ENCODE results near the gene PDE6D. TPM values are rescaled to one million over a fixed set of nuclear protein-coding genes. Genes with fewer than 3 reads are reported as not detected.
A peak's percentile ranks its signal among the peaks of the same experiment; 100 is the strongest.

The PDE6D gene
- total and polyA plus RNA-seq, 2 donors (not counting 1 experiment from before 2014, with no cell fraction given) = 31.9 to 36.5 TPM

DNA sequence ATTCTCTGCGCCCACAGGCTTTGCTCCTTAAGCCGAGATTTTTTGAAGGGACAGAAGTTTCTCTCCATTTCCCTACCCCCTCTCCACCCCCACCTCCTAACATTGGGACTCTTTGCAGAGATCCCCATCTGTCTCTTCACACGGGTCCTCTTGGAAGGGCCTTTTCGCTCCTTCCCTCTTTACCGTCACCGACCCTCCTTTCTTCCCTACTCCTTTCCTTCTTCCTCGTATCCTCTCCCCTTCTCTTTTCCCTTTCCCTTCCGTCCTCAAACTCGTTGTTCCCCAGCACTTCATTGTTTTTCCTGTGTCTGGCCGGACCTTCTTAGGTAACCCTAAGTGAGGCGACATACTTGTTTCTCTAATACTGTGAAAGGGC is 5.8 kb upstream of the PDE6D start:
- POLR2A ChIA-PET = interaction anchor here (1.0 to 1.1 kb wide), 2 partner anchors 78 to 173 kb away, joined by 3 to 4 read pairs; no protein-coding TSS in a partner anchor
- intact Hi-C loops (cut with micrococcal nuclease) = loop anchor here (1.0 kb wide), 3 partner anchors 10 to 173 kb away; no protein-coding TSS in a partner anchor
- H3K4me3 Mint-ChIP-seq = peak overlapping the region; percentile 85

More for the DNA sequence above, 5.8 kb upstream of the PDE6D start:
- Mint-ChIP-seq H3K27me3 (no peaks in the 10 kb centered on the region), H3K9me3 (ENCODE audit: insufficient read depth) (no peaks in the 10 kb centered on the region), H3K4me1 (peaks cover 67% of the 10 kb centered on the region), H3K27ac (peak overlapping the region; percentile 69)
- Histone ChIP-seq H3K9me3 (ENCODE audit: control extremely low read depth in 1 of 3, control insufficient read depth in 2 of 3, insufficient read depth in 1 of 3, low read length in 2 of 3) (no peaks in the 10 kb centered on the region), H3K36me3 (replicated peaks in 1 of 2; ENCODE audit: control extremely low read depth in 1 of 2, control insufficient read depth in 1 of 2, extremely low read depth in 1 of 2, insufficient read depth in 2 of 2, low read length in 1 of 2) (peaks cover 4 to 19% of the 10 kb centered on the region in 2 experiments), H4K20me1 (ENCODE audit: control insufficient read depth, insufficient read depth, low read length, poor library complexity, severe bottlenecking) (no peaks in the 10 kb centered on the region), H3K9ac (ENCODE audit: low read length) (peak overlapping the region; percentile 88), H3K4me2 (replicated peaks; ENCODE audit: low read depth, low read length, poor library complexity, severe bottlenecking) (peak overlapping the region; percentile 94), H3K27ac (ENCODE audit: low read length in 2 of 2) (peak overlapping the region in 1 of 2 donors; percentile 73), H3K27me3 (replicated peaks in 1 of 4; ENCODE audit: control extremely low read depth in 1 of 4, control insufficient read depth in 3 of 4, insufficient read depth in 4 of 4, low read length in 3 of 4) (no peaks in the 10 kb centered on the region), H3K4me3 (ENCODE audit: control extremely low read depth in 1 of 5, extremely low read depth in 1 of 5, insufficient read depth in 1 of 5, low read depth in 2 of 5, low read length in 4 of 5) (peak overlapping the region; percentile 52 to 92 (median 85)), H2AFZ (ENCODE audit: insufficient read depth, low read depth, low read length, poor library complexity, severe bottlenecking) (peak overlapping the region; percentile 95), H3K4me1 (ENCODE audit: control insufficient read depth in 2 of 2, insufficient read depth in 2 of 2, low read length in 2 of 2) (peaks cover 32% of the 10 kb centered on the region in 2 donors), H3K79me2 (ENCODE audit: control insufficient read depth, insufficient read depth, low read length) (peaks cover 94% of the 10 kb centered on the region)
- CTCF ChIA-PET = interaction anchor here (1.3 to 2.0 kb wide), 4 partner anchors 9 to 109 kb away, joined by 3 to 12 read pairs (median 6); no protein-coding TSS in a partner anchor
- TF ChIP-seq EZH2 (IDR thresholded peaks at IDR 0.05; ENCODE audit: borderline replicate concordance, insufficient read depth, low read depth, low read length, poor library complexity, severe bottlenecking) = no peak
- TF ChIP-seq, protein P1, sequence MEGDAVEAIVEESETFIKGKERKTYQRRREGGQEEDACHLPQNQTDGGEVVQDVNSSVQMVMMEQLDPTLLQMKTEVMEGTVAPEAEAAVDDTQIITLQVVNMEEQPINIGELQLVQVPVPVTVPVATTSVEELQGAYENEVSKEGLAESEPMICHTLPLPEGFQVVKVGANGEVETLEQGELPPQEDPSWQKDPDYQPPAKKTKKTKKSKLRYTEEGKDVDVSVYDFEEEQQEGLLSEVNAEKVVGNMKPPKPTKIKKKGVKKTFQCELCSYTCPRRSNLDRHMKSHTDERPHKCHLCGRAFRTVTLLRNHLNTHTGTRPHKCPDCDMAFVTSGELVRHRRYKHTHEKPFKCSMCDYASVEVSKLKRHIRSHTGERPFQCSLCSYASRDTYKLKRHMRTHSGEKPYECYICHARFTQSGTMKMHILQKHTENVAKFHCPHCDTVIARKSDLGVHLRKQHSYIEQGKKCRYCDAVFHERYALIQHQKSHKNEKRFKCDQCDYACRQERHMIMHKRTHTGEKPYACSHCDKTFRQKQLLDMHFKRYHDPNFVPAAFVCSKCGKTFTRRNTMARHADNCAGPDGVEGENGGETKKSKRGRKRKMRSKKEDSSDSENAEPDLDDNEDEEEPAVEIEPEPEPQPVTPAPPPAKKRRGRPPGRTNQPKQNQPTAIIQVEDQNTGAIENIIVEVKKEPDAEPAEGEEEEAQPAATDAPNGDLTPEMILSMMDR (IDR thresholded peaks at IDR 0.05) = peak; percentile 21
- no peak for DNase-seq
- ATAC-seq (ENCODE audit: low read depth) = no peak
- 27% methylated on average over 9 of the region's 11 CpGs for WGBS (ENCODE audit: insufficient coverage)
